B cell (primary cell): ENCODE measurements around the gene FUT3. TPM values are rescaled to one million over a fixed set of nuclear protein-coding genes. Genes with fewer than 3 reads are reported as not detected.

ENCODE experiments used
- ATAC-seq: fragments of 200-7000 bp; cut with Tn5 transposase; one replicate; pipeline ENCODE4 v1.10.0; 2021; ENCODE audit warnings: low read depth, mild to moderate bottlenecking, moderate number of reproducible peaks, moderate library complexity
- CTCF ChIA-PET: fragments of 350-600 bp; sonication (Branson Sonifier 250); formaldehyde crosslinking; loops from one replicate; lab custom pipeline; 2021; ENCODE audit warnings: antibody characterized with exemption, inconsistent platforms; lab: Charles Lee
- POLR2A ChIA-PET: fragments of 350-600 bp; sonication (Branson Sonifier 250); formaldehyde crosslinking; loops from one replicate; lab custom pipeline; 2021; ENCODE audit warnings: antibody characterized with exemption; lab: Charles Lee
- DNase-seq: peaks from one replicate; pipeline ENCODE4 v3.0.0; 2013
- H2AFZ ChIP-seq: 2 replicates; pipeline ENCODE4 v1.6.1; 2012; ENCODE audit warnings: mild to moderate bottlenecking, low read depth, low read length; ENCODE audit not compliant: insufficient read depth, poor library complexity, severe bottlenecking
- H3K27ac ChIP-seq, 2 donors: 1 replicate in 1 of 2; 2 replicates in 1 of 2; pipeline ENCODE4 v1.5.1; 2012 to 2013; ENCODE audit warnings: low read length in 2 of 2, mild to moderate bottlenecking in 2 of 2, moderate library complexity in 1 of 2
- H3K27me3 ChIP-seq, 4 experiments: fragments of 200-600 bp in 1 of 4; sonication (generic) in 1 of 4; replicated peaks in 1 of 4; 1 replicate in 2 of 4; 2 replicates in 2 of 4; pipeline versions ENCODE4 v1.6.1 to v1.7.0; 2013 to 2016; ENCODE audit warnings: low read length in 3 of 4, mild to moderate bottlenecking in 2 of 4, mixed read lengths in 1 of 4, moderate library complexity in 1 of 4; ENCODE audit not compliant: insufficient read depth in 4 of 4, control insufficient read depth in 3 of 4; ENCODE audit errors: control extremely low read depth in 1 of 4
- H3K36me3 ChIP-seq, 2 experiments: replicated peaks in 1 of 2; 1 replicate in 1 of 2; 2 replicates in 1 of 2; pipeline versions ENCODE4 v1.6.1 to v1.7.1; 2013; ENCODE audit warnings: low read length in 1 of 2; ENCODE audit not compliant: insufficient read depth in 2 of 2, control insufficient read depth in 1 of 2; ENCODE audit errors: control extremely low read depth in 1 of 2, extremely low read depth in 1 of 2
- H3K4me1 ChIP-seq, 2 donors: fragments of 200-600 bp in 1 of 2; sonication (generic) in 1 of 2; 1 replicate in 1 of 2; 2 replicates in 1 of 2; pipeline versions ENCODE4 v1.5.1 to v1.6.1; 2013 to 2017; ENCODE audit warnings: low read length in 2 of 2; ENCODE audit not compliant: control insufficient read depth in 2 of 2, insufficient read depth in 2 of 2
- H3K4me2 ChIP-seq: replicated peaks from 2 replicates; pipeline ENCODE3; 2012; ENCODE audit warnings: mild to moderate bottlenecking, low read depth, low read length; ENCODE audit not compliant: poor library complexity, severe bottlenecking
- H3K4me3 ChIP-seq, 5 experiments: fragments of 200-600 bp in 1 of 5; sonication (generic) in 1 of 5; 1 replicate in 3 of 5; 2 replicates in 2 of 5; pipeline versions ENCODE4 v1.5.1 to v1.7.0; 2011 to 2016; ENCODE audit warnings: low read length in 4 of 5, mild to moderate bottlenecking in 4 of 5, low read depth in 2 of 5, control low read depth in 1 of 5, moderate library complexity in 1 of 5; ENCODE audit not compliant: insufficient read depth in 1 of 5; ENCODE audit errors: control extremely low read depth in 1 of 5, extremely low read depth in 1 of 5
- H3K79me2 ChIP-seq: fragments of 200-600 bp; sonication (generic); one replicate; pipeline ENCODE4 v1.6.0; 2016; ENCODE audit warnings: low read length; ENCODE audit not compliant: control insufficient read depth, insufficient read depth
- H3K9ac ChIP-seq: fragments of 200-600 bp; sonication (generic); 2 replicates; pipeline ENCODE4 v1.6.1; 2017; ENCODE audit warnings: mild to moderate bottlenecking, low read length, moderate library complexity
- H3K9me3 ChIP-seq, 3 donors: one replicate each; pipeline versions ENCODE4 v1.6.1 to v1.7.1; 2013; ENCODE audit warnings: low read length in 2 of 3; ENCODE audit not compliant: control insufficient read depth in 2 of 3, insufficient read depth in 1 of 3; ENCODE audit errors: control extremely low read depth in 1 of 3
- H4K20me1 ChIP-seq: 2 replicates; pipeline ENCODE4 v1.6.0; 2012; ENCODE audit warnings: mild to moderate bottlenecking, low read length; ENCODE audit not compliant: insufficient read depth, control insufficient read depth, poor library complexity, severe bottlenecking
- H3K27ac Mint-ChIP-seq: one replicate; pipeline ENCODE4 v1.8.0; 2021; ENCODE audit warnings: mixed read lengths
- H3K27me3 Mint-ChIP-seq: one replicate; pipeline ENCODE4 v1.8.0; 2021; ENCODE audit warnings: mixed read lengths
- H3K4me1 Mint-ChIP-seq: one replicate; pipeline ENCODE4 v1.8.0; 2021; ENCODE audit warnings: mixed read lengths
- H3K4me3 Mint-ChIP-seq: one replicate; pipeline ENCODE4 v1.8.0; 2021; ENCODE audit warnings: mixed read lengths
- H3K9me3 Mint-ChIP-seq: one replicate; pipeline ENCODE4 v1.8.0; 2022; ENCODE audit warnings: mixed read lengths; ENCODE audit not compliant: insufficient read depth
- EZH2 ChIP-seq: IDR thresholded peaks from 2 replicates; pipeline ENCODE4 v1.6.1; 2012; ENCODE audit warnings: borderline replicate concordance, low read depth, mild to moderate bottlenecking, moderate library complexity, low read length; ENCODE audit not compliant: insufficient read depth, poor library complexity, severe bottlenecking
- WGBS: methylation state at CpG from one replicate; pipeline ENCODE4 v1.1.5; 2013; ENCODE audit warnings: missing lambda C conversion rate; ENCODE audit not compliant: insufficient coverage; 5-methylcytosine and 5-hydroxymethylcytosine counted together
- intact Hi-C: fragments of 100-400 bp; cut with micrococcal nuclease; formaldehyde crosslinking; loops from one replicate; pipeline ENCODE4 v1.10.0; 2022
- polyA plus RNA-seq: library from polyadenylated mRNA; depleted of rRNA; stranded (reverse); fragments of >200 nt; gene quantifications from 2 replicates; pipeline ENCODE4 v1.2.3, GENCODE V29; 2012
- total RNA-seq, 2 donors: library from RNA; stranded (reverse); fragments of 120-200 nt in 1 of 2; gene quantifications; 1 replicate in 1 of 2; 2 replicates in 1 of 2; pipeline versions ENCODE4 v1.2.3 to v1.2.4, GENCODE V29; 2013 to 2022
- TF ChIP-seq, protein P1 (sequence below): fragments of 200-600 bp; IDR thresholded peaks from one replicate; pipeline ENCODE4 v1.8.0; 2022; ENCODE audit warnings: antibody characterized with exemption, mild to moderate bottlenecking

The FUT3 gene
- total and polyA plus RNA-seq, 2 donors (not counting 1 experiment from before 2014, with no cell fraction given) = not detected

- ChIA-PET POLR2A (no interaction called here), CTCF (no interaction called here)
- WGBS = 74% methylated on average over 27 of the region's 30 CpGs
- H3K27me3 ChIP-seq = peaks cover 0 to 3% (median 0%) of the 10 kb centered on the region in 4 experiments
- no peak overlapping the region for H3K27ac Mint-ChIP-seq
- H3K4me2 ChIP-seq = no peak overlapping the region
- no peaks in the 10 kb centered on the region for H3K79me2 ChIP-seq
- no peaks in the 10 kb centered on the region for H3K9me3 Mint-ChIP-seq
- no peak overlapping the region for H3K9ac ChIP-seq
- ATAC-seq (no peak), DNase-seq (no peak)
- no peaks in the 10 kb centered on the region for H4K20me1 ChIP-seq
- no peak overlapping the region for H2AFZ ChIP-seq
- intact Hi-C loops = no loop called here
- TF ChIP-seq, protein P1, sequence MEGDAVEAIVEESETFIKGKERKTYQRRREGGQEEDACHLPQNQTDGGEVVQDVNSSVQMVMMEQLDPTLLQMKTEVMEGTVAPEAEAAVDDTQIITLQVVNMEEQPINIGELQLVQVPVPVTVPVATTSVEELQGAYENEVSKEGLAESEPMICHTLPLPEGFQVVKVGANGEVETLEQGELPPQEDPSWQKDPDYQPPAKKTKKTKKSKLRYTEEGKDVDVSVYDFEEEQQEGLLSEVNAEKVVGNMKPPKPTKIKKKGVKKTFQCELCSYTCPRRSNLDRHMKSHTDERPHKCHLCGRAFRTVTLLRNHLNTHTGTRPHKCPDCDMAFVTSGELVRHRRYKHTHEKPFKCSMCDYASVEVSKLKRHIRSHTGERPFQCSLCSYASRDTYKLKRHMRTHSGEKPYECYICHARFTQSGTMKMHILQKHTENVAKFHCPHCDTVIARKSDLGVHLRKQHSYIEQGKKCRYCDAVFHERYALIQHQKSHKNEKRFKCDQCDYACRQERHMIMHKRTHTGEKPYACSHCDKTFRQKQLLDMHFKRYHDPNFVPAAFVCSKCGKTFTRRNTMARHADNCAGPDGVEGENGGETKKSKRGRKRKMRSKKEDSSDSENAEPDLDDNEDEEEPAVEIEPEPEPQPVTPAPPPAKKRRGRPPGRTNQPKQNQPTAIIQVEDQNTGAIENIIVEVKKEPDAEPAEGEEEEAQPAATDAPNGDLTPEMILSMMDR = no peak
- no peak for TF ChIP-seq EZH2
- peaks cover 0 to 37% (median 0%) of the 10 kb centered on the region in 3 donors for H3K9me3 ChIP-seq
- peaks cover 13% of the 10 kb centered on the region for H3K27me3 Mint-ChIP-seq
- H3K4me1 Mint-ChIP-seq = peaks cover 7% of the 10 kb centered on the region
- H3K4me3 ChIP-seq = no peak overlapping the region
- H3K27ac ChIP-seq = no peak overlapping the region
- no peaks in the 10 kb centered on the region for H3K36me3 ChIP-seq
- peaks cover 5 to 10% of the 10 kb centered on the region in 2 donors for H3K4me1 ChIP-seq
- H3K4me3 Mint-ChIP-seq = no peak overlapping the region
Observed at GRCh38 chr19:5822181-5822844, 28.9 kb downstream of the FUT3 start.

DNA sequence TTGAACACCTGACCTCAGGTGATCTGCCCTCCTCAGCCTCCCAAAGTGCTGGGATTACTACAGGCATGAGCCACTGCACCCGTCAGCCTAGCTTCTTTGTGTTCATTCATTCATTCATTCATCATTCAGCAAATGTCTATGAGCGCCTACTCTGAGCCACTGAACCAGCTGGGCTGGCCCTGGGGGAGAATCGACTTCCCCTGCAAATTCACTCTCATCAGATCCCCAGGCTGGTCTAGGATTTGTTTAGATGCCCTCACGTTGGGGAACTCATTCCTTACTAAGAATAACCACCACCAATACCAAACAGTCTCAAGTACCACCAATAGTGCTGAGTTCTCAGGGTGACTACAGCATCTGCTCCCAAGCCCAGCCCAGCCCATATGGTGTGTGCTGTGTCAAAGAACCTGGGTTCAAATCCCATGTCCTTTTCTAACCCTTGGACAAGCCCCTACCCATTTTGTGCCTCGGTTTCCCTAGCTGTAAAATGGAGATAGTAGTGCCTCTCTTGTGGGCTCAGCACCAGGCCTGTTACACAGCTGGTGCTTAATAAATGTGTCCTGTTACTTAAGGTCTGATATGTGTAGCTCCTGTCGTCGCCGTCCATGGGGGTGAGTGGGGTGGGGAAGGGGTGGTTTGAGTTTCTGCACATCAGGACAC, 29.6 kb downstream of the FUT3 start:
- H3K9me3 Mint-ChIP-seq = no peaks in the 10 kb centered on the region

More for the DNA sequence above, 29.6 kb downstream of the FUT3 start:
- ChIA-PET POLR2A (interaction anchor here (0.5 kb wide), 1 partner anchor 269 kb away, joined by 6 read pairs; no protein-coding TSS in a partner anchor), CTCF (no interaction called here)
- Histone ChIP-seq H3K27ac (no peak overlapping the region), H3K79me2 (no peaks in the 10 kb centered on the region), H4K20me1 (no peaks in the 10 kb centered on the region), H3K4me1 (peaks cover under 1 to 3% of the 10 kb centered on the region in 2 donors), H3K27me3 (no peaks in the 10 kb centered on the region), H2AFZ (no peak overlapping the region), H3K9me3 (peaks cover 0 to 30% (median 0%) of the 10 kb centered on the region in 3 donors), H3K4me3 (no peak overlapping the region), H3K36me3 (no peaks in the 10 kb centered on the region), H3K4me2 (no peak overlapping the region), H3K9ac (no peak overlapping the region)
- Mint-ChIP-seq H3K4me1 (peaks cover 3% of the 10 kb centered on the region), H3K27me3 (peaks cover 18% of the 10 kb centered on the region), H3K4me3 (no peak overlapping the region), H3K27ac (no peak overlapping the region)
- no peak for ATAC-seq
- intact Hi-C loops = no loop called here
- DNase-seq = no peak
- TF ChIP-seq EZH2 = no peak
- TF ChIP-seq, protein P1 = no peak
- WGBS = 79% methylated on average over 5 of the region's 8 CpGs
